Testis (tissue), 2 donors: ENCODE data around the gene FRMD7.

Experiments used
- CTCF ChIP-seq, 3 experiments: fragments of 450-650 bp in 2 of 3; fragments of 200-600 bp in 1 of 3; sonication (generic) in 1 of 3; IDR thresholded peaks; one replicate each; pipeline ENCODE4 v1.5.1; 2016 to 2019; ENCODE audit warnings: antibody characterized with exemption in 3 of 3, mild to moderate bottlenecking in 2 of 3, moderate library complexity in 1 of 3
- POLR2A ChIP-seq: fragments of 450-650 bp; IDR thresholded peaks from one replicate; pipeline ENCODE4 v1.6.1; 2017; ENCODE audit warnings: antibody characterized with exemption, mild to moderate bottlenecking, moderate library complexity

- TF ChIP-seq CTCF (IDR thresholded peaks at IDR 0.05), result no peak
- TF ChIP-seq POLR2A, result no peak
These were observed 94.7 kb downstream of the FRMD7 start for GRCh38 chrX:132033166-132033565.
